HepG2 (cell line): Measurements from ENCODE around the gene JOSD2. TPM values are rescaled to one million over a fixed set of nuclear protein-coding genes. Genes with fewer than 3 reads are reported as not detected.

ENCODE experiments used
- ATAC-seq: fragments of 200-7000 bp; cut with Tn5 transposase; 3 replicates; pipeline ENCODE4 v1.9.1; 2020; ENCODE audit warnings: mild to moderate bottlenecking, moderate library complexity
- BruUV-seq: library from RNA; stranded (reverse); fragments of 400-500 nt; replicated peaks from 2 replicates; lab custom pipeline; 2021; lab: Mats Ljungman, UMichigan
- CTCF ChIA-PET: fragments of 300-600 bp; formaldehyde crosslinking; extraction: SDS; loops from one replicate; lab custom pipeline; 2021; ENCODE audit warnings: low total read pairs, inconsistent platforms, low intra/inter-chr PET ratio; lab: Yijun Ruan, JAX
- POLR2A ChIA-PET: fragments of 350-600 bp; sonication (Branson Sonifier 250); formaldehyde crosslinking; loops from one replicate; lab custom pipeline; 2020; ENCODE audit warnings: antibody characterized with exemption, inconsistent platforms; lab: Yijun Ruan, JAX
- DNase-seq: peaks from one replicate; pipeline ENCODE4 v3.0.0-alpha.2; 2015; ENCODE audit warnings: low spot score
- FAIRE-seq: peaks from 3 replicates; lab custom pipeline; 2011; peaks lifted over from hg19 to GRCh38; lab: Jason Lieb, UNC
- H2AFZ ChIP-seq: one replicate; pipeline ENCODE4 v1.6.1; 2011; ENCODE audit warnings: low read length, inconsistent platforms
- H3K27ac ChIP-seq: fragments of 300-600 bp; 3 replicates; pipeline ENCODE4 v1.8.0; 2011; ENCODE audit warnings: mixed run types, mild to moderate bottlenecking, mixed read lengths, low read length, inconsistent platforms; ENCODE audit not compliant: insufficient read depth; ENCODE audit errors: extremely low read length
- H3K27me3 ChIP-seq, 2 experiments: fragments of 200-600 bp in 1 of 2; 2 replicates in 1 of 2; 3 replicates in 1 of 2; pipeline versions ENCODE4 v1.6.0 to v1.8.0; 2011; ENCODE audit warnings: low read length in 2 of 2, mild to moderate bottlenecking in 2 of 2, moderate library complexity in 2 of 2, inconsistent platforms in 1 of 2; ENCODE audit not compliant: insufficient read depth in 2 of 2, control insufficient read depth in 1 of 2
- H3K36me3 ChIP-seq, 2 experiments: fragments of 200-600 bp in 1 of 2; replicated peaks in 1 of 2; 2 replicates in 1 of 2; 3 replicates in 1 of 2; pipeline versions ENCODE4 v1.5.1 to v1.8.0; 2011; ENCODE audit warnings: low read length in 2 of 2, inconsistent platforms in 1 of 2; ENCODE audit not compliant: insufficient read depth in 2 of 2, control insufficient read depth in 1 of 2
- H3K4me1 ChIP-seq: 2 replicates; pipeline ENCODE4 v1.5.1; 2012; ENCODE audit warnings: low read length, inconsistent platforms; ENCODE audit not compliant: insufficient read depth
- H3K4me2 ChIP-seq: 2 replicates; pipeline ENCODE4 v1.6.0; 2011; ENCODE audit warnings: low read depth, low read length, inconsistent platforms
- H3K4me3 ChIP-seq, 3 experiments: fragments of 200-600 bp in 1 of 3; sonication (generic), shearing (Covaris generic) in 1 of 3; replicated peaks in 1 of 3; 2 replicates each; pipeline ENCODE4 v1.5.1; 2011 to 2016; ENCODE audit warnings: low read length in 3 of 3, inconsistent platforms in 2 of 3, low read depth in 2 of 3, mild to moderate bottlenecking in 2 of 3, control low read depth in 1 of 3, mixed read lengths in 1 of 3; ENCODE audit not compliant: insufficient read depth in 1 of 3
- H3K79me2 ChIP-seq: one replicate; pipeline ENCODE4 v1.6.1; 2011; ENCODE audit warnings: low read length, inconsistent platforms; ENCODE audit not compliant: insufficient read depth
- H3K9ac ChIP-seq: 2 replicates; pipeline ENCODE4 v1.6.0; 2011; ENCODE audit warnings: mild to moderate bottlenecking, low read depth, low read length, inconsistent platforms; ENCODE audit not compliant: insufficient read depth
- H3K9me3 ChIP-seq: 2 replicates; pipeline ENCODE4 v1.5.1; 2012; ENCODE audit warnings: mild to moderate bottlenecking, low read length
- H4K20me1 ChIP-seq: 2 replicates; pipeline ENCODE4 v1.6.0; 2011; ENCODE audit warnings: inconsistent platforms, mild to moderate bottlenecking, low read length, moderate library complexity; ENCODE audit not compliant: insufficient read depth
- MED1 ChIP-seq: sonication (generic); formaldehyde crosslinking; IDR thresholded peaks from 2 replicates; pipeline ENCODE4 v1.4.0; 2020; ENCODE audit warnings: missing genetic modification reagents
- NR2F1 ChIP-seq, 2 experiments: fragments of 450-650 bp in 1 of 2; formaldehyde crosslinking in 1 of 2; IDR thresholded peaks; 2 replicates each; pipeline versions ENCODE4 v1.5.0 to v1.6.1; 2016 to 2020; ENCODE audit warnings: mild to moderate bottlenecking in 1 of 2, missing compliant biosample characterization in 1 of 2, missing genetic modification reagents in 1 of 2, moderate library complexity in 1 of 2
- PHF20 ChIP-seq: sonication (generic); formaldehyde crosslinking; IDR thresholded peaks from 2 replicates; pipeline ENCODE4 v1.5.0; 2020; ENCODE audit warnings: mild to moderate bottlenecking, missing genetic modification reagents
- RORA ChIP-seq: sonication (generic); formaldehyde crosslinking; IDR thresholded peaks from 2 replicates; pipeline ENCODE4 v1.5.0; 2020; ENCODE audit warnings: mild to moderate bottlenecking, missing genetic modification reagents, moderate library complexity
- TBX2 ChIP-seq: sonication (generic); formaldehyde crosslinking; IDR thresholded peaks from 2 replicates; pipeline ENCODE4 v1.5.0; 2020; ENCODE audit warnings: missing genetic modification reagents, mild to moderate bottlenecking, borderline replicate concordance
- ZEB1 ChIP-seq: IDR thresholded peaks from 2 replicates; pipeline ENCODE4 v1.6.1; 2012; ENCODE audit warnings: mild to moderate bottlenecking, low read depth, inconsistent platforms; ENCODE audit not compliant: insufficient replicate concordance
- ZNF816 ChIP-seq: sonication (generic); formaldehyde crosslinking; IDR thresholded peaks from 2 replicates; pipeline ENCODE4 v1.8.0; 2022; ENCODE audit warnings: missing genetic modification reagents, mild to moderate bottlenecking, borderline replicate concordance
- WGBS: methylation state at CpG from one replicate; pipeline ENCODE4 v1.1.6; 2017; ENCODE audit warnings: low lambda C conversion rate; 5-methylcytosine and 5-hydroxymethylcytosine counted together
- in situ Hi-C: cut with HindIII; loops from 2 replicates; pipeline ENCODE4 v1.10.0; 2017; ENCODE audit warnings: low pct_unique_long_range_greater_than_20kb; ENCODE audit not compliant: extremely low pct_ligation_motif_present
- intact Hi-C: fragments of 100-400 bp; cut with micrococcal nuclease; formaldehyde crosslinking; loops from one replicate; pipeline ENCODE4 v1.10.0; 2022; ENCODE audit not compliant: unreplicated experiment
- polyA plus RNA-seq, 8 experiments: library from polyadenylated mRNA; depleted of rRNA in 3 of 8; stranded (reverse) in 7 of 8; unstranded in 1 of 8; fragments of >200 nt; fragmentation: Illumina TruSeq in 4 of 8; extraction: Trizol in 4 of 8; gene quantifications; 2 replicates each; pipeline versions ENCODE4 v1.2.1 to v1.2.3, GENCODE V29; 2011 to 2016; ENCODE audit warnings: low read depth in 4 of 8, missing spikeins in 1 of 8, mixed read lengths in 1 of 8; ENCODE audit not compliant: insufficient read depth in 1 of 8
- total RNA-seq, 5 experiments: library from RNA; depleted of rRNA; stranded (reverse); fragments of >200 nt; fragmentation: Illumina TruSeq; extraction: Trizol; gene quantifications; 2 replicates each; pipeline ENCODE4 v1.2.3, GENCODE V29; 2016; ENCODE audit warnings: low read depth in 1 of 5
- TF ChIP-seq, protein P1 (sequence below): IDR thresholded peaks from 2 replicates; pipeline ENCODE4 v1.6.1; 2016; ENCODE audit warnings: low read depth, control low read depth
- TF ChIP-seq, protein P2 (sequence below): sonication (generic); formaldehyde crosslinking; IDR thresholded peaks from 2 replicates; pipeline ENCODE4 v1.8.1; 2022; ENCODE audit warnings: mild to moderate bottlenecking, missing genetic modification reagents

The JOSD2 gene
- total and polyA plus RNA-seq, 2 of the 13 experiments (the other 11 are each of a cell fraction or from before 2014, with no cell fraction given), result 2.0 to 4.1 TPM

DNA sequence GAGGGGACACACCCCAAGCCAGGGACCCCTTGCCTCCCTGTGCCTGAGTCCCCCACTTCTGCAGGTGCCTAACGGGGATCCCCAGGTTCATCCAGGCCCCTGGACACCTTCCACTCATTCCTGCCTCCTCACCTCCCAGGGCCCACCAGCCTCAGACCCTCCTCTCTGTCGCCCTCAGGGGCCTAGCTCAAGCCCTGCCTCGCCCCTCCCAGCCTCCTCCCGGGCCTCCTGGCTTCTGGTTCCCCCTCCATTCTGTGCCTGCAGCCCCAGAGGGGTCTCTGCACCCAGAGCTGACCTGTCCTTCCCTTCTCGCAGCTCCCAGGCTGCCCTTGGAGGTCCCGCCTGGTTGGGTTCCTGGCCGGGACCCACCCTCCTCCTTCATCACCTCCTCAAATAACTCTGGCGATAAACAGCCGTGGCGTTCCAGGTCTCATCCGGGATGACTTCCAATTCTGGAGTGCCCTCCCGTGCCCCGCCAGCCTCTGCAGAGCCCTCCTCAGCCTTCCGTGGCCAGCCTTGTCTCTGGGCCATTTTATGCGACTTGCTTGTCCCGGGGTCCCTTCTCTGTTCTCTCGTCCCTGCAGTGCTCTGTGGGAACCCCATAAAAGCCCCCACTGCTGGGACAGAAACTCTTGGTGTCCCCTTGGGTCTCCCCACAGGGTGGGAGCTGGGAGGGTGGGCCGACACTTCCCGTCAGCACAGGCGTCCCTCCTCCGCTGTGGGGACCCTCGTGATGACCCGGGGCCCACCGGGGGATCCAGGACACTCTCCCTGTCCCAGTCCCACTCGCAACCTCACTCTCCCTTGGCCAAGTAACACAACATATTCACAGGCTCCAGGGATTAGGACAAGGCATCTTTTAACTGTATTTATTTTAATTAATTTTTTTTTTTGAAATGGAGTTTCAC is 9.2 kb downstream of the JOSD2 start:
- 37% methylated on average over 23 of the region's 25 CpGs for WGBS
- no peak overlapping the region for H3K27ac ChIP-seq
- FAIRE-seq (no peak), DNase-seq (no peak), ATAC-seq (no peak)
- H3K79me2 ChIP-seq, result no peaks in the 10 kb centered on the region
- H4K20me1 ChIP-seq, result no peaks in the 10 kb centered on the region
- in situ Hi-C loops (no loop called here), intact Hi-C loops (no loop called here)
- TF ChIP-seq PHF20 (no peak), ZNF816 (CRISPR knock-in tag) (no peak), MED1 (no peak), ZEB1 (no peak), RORA (CRISPR knock-in tag) (no peak), NR2F1 (CRISPR knock-in tag; IDR thresholded peaks at IDR 0.05) (no peak), TBX2 (CRISPR knock-in tag) (no peak)
- TF ChIP-seq, protein P1, sequence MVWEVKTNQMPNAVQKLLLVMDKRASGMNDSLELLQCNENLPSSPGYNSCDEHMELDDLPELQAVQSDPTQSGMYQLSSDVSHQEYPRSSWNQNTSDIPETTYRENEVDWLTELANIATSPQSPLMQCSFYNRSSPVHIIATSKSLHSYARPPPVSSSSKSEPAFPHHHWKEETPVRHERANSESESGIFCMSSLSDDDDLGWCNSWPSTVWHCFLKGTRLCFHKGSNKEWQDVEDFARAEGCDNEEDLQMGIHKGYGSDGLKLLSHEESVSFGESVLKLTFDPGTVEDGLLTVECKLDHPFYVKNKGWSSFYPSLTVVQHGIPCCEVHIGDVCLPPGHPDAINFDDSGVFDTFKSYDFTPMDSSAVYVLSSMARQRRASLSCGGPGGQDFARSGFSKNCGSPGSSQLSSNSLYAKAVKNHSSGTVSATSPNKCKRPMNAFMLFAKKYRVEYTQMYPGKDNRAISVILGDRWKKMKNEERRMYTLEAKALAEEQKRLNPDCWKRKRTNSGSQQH (CRISPR knock-in tag), result no peak
- TF ChIP-seq, protein P2, sequence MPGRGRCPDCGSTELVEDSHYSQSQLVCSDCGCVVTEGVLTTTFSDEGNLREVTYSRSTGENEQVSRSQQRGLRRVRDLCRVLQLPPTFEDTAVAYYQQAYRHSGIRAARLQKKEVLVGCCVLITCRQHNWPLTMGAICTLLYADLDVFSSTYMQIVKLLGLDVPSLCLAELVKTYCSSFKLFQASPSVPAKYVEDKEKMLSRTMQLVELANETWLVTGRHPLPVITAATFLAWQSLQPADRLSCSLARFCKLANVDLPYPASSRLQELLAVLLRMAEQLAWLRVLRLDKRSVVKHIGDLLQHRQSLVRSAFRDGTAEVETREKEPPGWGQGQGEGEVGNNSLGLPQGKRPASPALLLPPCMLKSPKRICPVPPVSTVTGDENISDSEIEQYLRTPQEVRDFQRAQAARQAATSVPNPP, result no peak
- H3K4me1 ChIP-seq, result peaks cover 4% of the 10 kb centered on the region
- H3K9ac ChIP-seq, result no peak overlapping the region
- no TSS peak for BruUV-seq
- CTCF ChIA-PET, result no interaction called here
- POLR2A ChIA-PET, result no interaction called here
- H3K36me3 ChIP-seq, result no peaks in the 10 kb centered on the region
- no peaks in the 10 kb centered on the region for H3K9me3 ChIP-seq
- peaks cover 1 to 7% of the 10 kb centered on the region in 2 experiments; a peak in 4 of 5 replicates for H3K27me3 ChIP-seq
- no peak overlapping the region for H3K4me3 ChIP-seq
- no peak overlapping the region for H3K4me2 ChIP-seq
- no peak overlapping the region for H2AFZ ChIP-seq
